ENCODE data around the gene MAGI2. TPM values are rescaled to one million over a fixed set of nuclear protein-coding genes. Genes with fewer than 3 reads are reported as not detected.

MAGI2 gene
- total RNA-seq, 1 donor from 2014 or later = 64.2 TPM

- no peak for DNase-seq
- H3K27me3 Mint-ChIP-seq (ENCODE audit: unreplicated experiment) = no peaks in the 10 kb centered on the region
- no peak for TF ChIP-seq CTCF (IDR thresholded peaks at IDR 0.05; ENCODE audit: partially characterized antibody, unreplicated experiment)
- no peak overlapping the region for H3K27ac Mint-ChIP-seq (ENCODE audit: unreplicated experiment)
- H3K4me1 Mint-ChIP-seq (ENCODE audit: low read depth, unreplicated experiment) = peaks cover 16% of the 10 kb centered on the region
- no peak overlapping the region for H3K4me3 Mint-ChIP-seq (ENCODE audit: unreplicated experiment)
- H3K36me3 Mint-ChIP-seq (ENCODE audit: unreplicated experiment) = peaks cover 5% of the 10 kb centered on the region
- H3K9me3 Mint-ChIP-seq (ENCODE audit: unreplicated experiment) = no peaks in the 10 kb centered on the region
These were observed 832.5 kb downstream of the MAGI2 start for GRCh38 chr7:78620920-78621319.

GRCh38 chr7:78616539-78616938 is 836.9 kb downstream of the MAGI2 start:
- Mint-ChIP-seq H3K27me3 (ENCODE audit: unreplicated experiment) (no peaks in the 10 kb centered on the region), H3K4me1 (ENCODE audit: low read depth, unreplicated experiment) (peaks cover 22% of the 10 kb centered on the region), H3K9me3 (ENCODE audit: unreplicated experiment) (no peaks in the 10 kb centered on the region), H3K27ac (ENCODE audit: unreplicated experiment) (no peak overlapping the region), H3K36me3 (ENCODE audit: unreplicated experiment) (no peaks in the 10 kb centered on the region), H3K4me3 (ENCODE audit: unreplicated experiment) (no peak overlapping the region)
- DNase-seq = no peak
- TF ChIP-seq CTCF (IDR thresholded peaks at IDR 0.05; ENCODE audit: partially characterized antibody, unreplicated experiment) = no peak

- Mint-ChIP-seq H3K4me3 (ENCODE audit: unreplicated experiment) (no peak overlapping the region), H3K4me1 (ENCODE audit: low read depth, unreplicated experiment) (no peaks in the 10 kb centered on the region), H3K36me3 (ENCODE audit: unreplicated experiment) (no peaks in the 10 kb centered on the region), H3K9me3 (ENCODE audit: unreplicated experiment) (peaks cover 1% of the 10 kb centered on the region), H3K27me3 (ENCODE audit: unreplicated experiment) (no peaks in the 10 kb centered on the region), H3K27ac (ENCODE audit: unreplicated experiment) (no peak overlapping the region)
- no peak for DNase-seq
- TF ChIP-seq CTCF (IDR thresholded peaks at IDR 0.05; ENCODE audit: partially characterized antibody, unreplicated experiment) = no peak
These were observed 844.2 kb downstream of the MAGI2 start for GRCh38 chr7:78609281-78609680.

- peak; percentile 25 for DNase-seq
- TF ChIP-seq CTCF (IDR thresholded peaks at IDR 0.05; ENCODE audit: partially characterized antibody, unreplicated experiment) = peak; percentile 56
- Mint-ChIP-seq H3K4me3 (ENCODE audit: unreplicated experiment) (no peak overlapping the region), H3K27ac (ENCODE audit: unreplicated experiment) (no peak overlapping the region), H3K36me3 (ENCODE audit: unreplicated experiment) (no peaks in the 10 kb centered on the region), H3K27me3 (ENCODE audit: unreplicated experiment) (no peaks in the 10 kb centered on the region), H3K9me3 (ENCODE audit: unreplicated experiment) (peaks cover 1% of the 10 kb centered on the region), H3K4me1 (ENCODE audit: low read depth, unreplicated experiment) (no peaks in the 10 kb centered on the region)
These were observed 846.4 kb downstream of the MAGI2 start for GRCh38 chr7:78607099-78607498.

- DNase-seq = no peak
- TF ChIP-seq CTCF (IDR thresholded peaks at IDR 0.05; ENCODE audit: partially characterized antibody, unreplicated experiment) = no peak
- H3K36me3 Mint-ChIP-seq (ENCODE audit: unreplicated experiment) = no peaks in the 10 kb centered on the region
These were observed 848.3 kb downstream of the MAGI2 start for GRCh38 chr7:78605119-78605518.

More at GRCh38 chr7:78605119-78605518, 848.3 kb downstream of the MAGI2 start:
- H3K27ac Mint-ChIP-seq (ENCODE audit: unreplicated experiment) = no peak overlapping the region
- peaks cover 1% of the 10 kb centered on the region for H3K9me3 Mint-ChIP-seq (ENCODE audit: unreplicated experiment)
- H3K27me3 Mint-ChIP-seq (ENCODE audit: unreplicated experiment) = no peaks in the 10 kb centered on the region
- no peaks in the 10 kb centered on the region for H3K4me1 Mint-ChIP-seq (ENCODE audit: low read depth, unreplicated experiment)
- no peak overlapping the region for H3K4me3 Mint-ChIP-seq (ENCODE audit: unreplicated experiment)

Data from glutamatergic neuron (in vitro differentiated cells).